ENCODE results near the gene CD52.
A peak's percentile ranks its signal among the peaks of the same experiment; 100 is the strongest.

Gene CD52

GRCh38 chr1:26357121-26357602 lies 39.4 kb downstream of the CD52 start:
- DNase-seq: no peak

- no peak for DNase-seq
Observed at GRCh38 chr1:26358411-26359384, 40.9 kb downstream of the CD52 start.

- DNase-seq: no peak
Observed at GRCh38 chr1:26359981-26360806, 42.4 kb downstream of the CD52 start.

- no peak for DNase-seq
Observed at GRCh38 chr1:26360807-26361604, 43.2 kb downstream of the CD52 start.

GRCh38 chr1:26361605-26362122 lies 43.9 kb downstream of the CD52 start:
- no peak for DNase-seq

GRCh38 chr1:26362331-26362730 lies 44.6 kb downstream of the CD52 start:
- DNase-seq: no peak

- DNase-seq: peak; percentile 86
Observed at GRCh38 chr1:26363549-26364448, 46.0 kb downstream of the CD52 start.

- DNase-seq: no peak
Observed at GRCh38 chr1:26364956-26365355, 47.2 kb downstream of the CD52 start.

GRCh38 chr1:26367441-26367840 lies 49.7 kb downstream of the CD52 start:
- no peak for DNase-seq

GRCh38 chr1:26368006-26368405 lies 50.2 kb downstream of the CD52 start:
- no peak for DNase-seq

GRCh38 chr1:26368486-26368885 lies 50.7 kb downstream of the CD52 start:
- no peak for DNase-seq
